Retinal pigment epithelial cell (primary cell): Measurements from ENCODE around the gene DOCK4.
"Not testable (repeated sequence)": the region's sequence is repeated elsewhere in the genome, so short reads cannot be mapped to it uniquely, and the experiment has no call there.

ENCODE experiments used
- DNase-seq: peaks from one replicate; pipeline ENCODE4 v3.0.0-alpha.2; 2010; ENCODE audit warnings: low read depth
- H3K4me3 ChIP-seq: 2 replicates; pipeline ENCODE4 v1.5.1; 2011; ENCODE audit warnings: mild to moderate bottlenecking, low read length, control low read depth, moderate library complexity
- CTCF ChIP-seq: conservative IDR thresholded peaks from 2 replicates; pipeline ENCODE4 v1.5.1; 2011; ENCODE audit warnings: low read depth, low read length, control low read depth, inconsistent platforms

DOCK4 gene

GRCh38 chr7:112206238-112206990 lies at the start of gene DOCK4, which contains the start of gene ZNF277:
TSS of gene DOCK4 (minus strand) at chr7:112206399. CDS start at chr7:112206138, 261 bp downstream.
TSS of gene ZNF277 (plus strand) at chr7:112206695. CDS start at chr7:112206717, 22 bp downstream.
- no peak for TF ChIP-seq CTCF
- peak; percentile 96 for DNase-seq
- peak within 1 kb of the TSS; percentile 96 for H3K4me3 ChIP-seq

- no peak for TF ChIP-seq CTCF
- no peak overlapping the region for H3K4me3 ChIP-seq
- DNase-seq: no peak
These were observed 49.2 kb upstream of the DOCK4 start for GRCh38 chr7:112255388-112255720.

GRCh38 chr7:112254709-112255387 lies 48.6 kb upstream of the DOCK4 start:
- H3K4me3 ChIP-seq: no peak overlapping the region
- TF ChIP-seq CTCF: no peak
- DNase-seq: no peak

GRCh38 chr7:112254156-112254555 lies 48.0 kb upstream of the DOCK4 start:
- DNase-seq: no peak
- TF ChIP-seq CTCF: no peak
- H3K4me3 ChIP-seq: no peak overlapping the region

GRCh38 chr7:112252691-112253090 lies 46.5 kb upstream of the DOCK4 start:
- DNase-seq: no peak
- H3K4me3 ChIP-seq: no peak overlapping the region
- TF ChIP-seq CTCF: no peak

GRCh38 chr7:112252141-112252540 lies 45.9 kb upstream of the DOCK4 start:
- H3K4me3 ChIP-seq: no peak overlapping the region
- DNase-seq: no peak
- TF ChIP-seq CTCF: no peak

- not testable (repeated sequence) for H3K4me3 ChIP-seq, DNase-seq
These were observed 43.8 kb upstream of the DOCK4 start for GRCh38 chr7:112249967-112250366.
